Measurements from ENCODE around the gene NKPD1. TPM values are rescaled to one million over a fixed set of nuclear protein-coding genes. Genes with fewer than 3 reads are reported as not detected.
A peak's percentile ranks its signal among the peaks of the same experiment; 100 is the strongest.

Gene NKPD1
- total and polyA plus RNA-seq, 10 of the 15 experiments (the other 5 are each of a cell fraction or from before 2014, with no cell fraction given), result 0.05 to 0.18 (median 0.06) TPM; not detected in 7

- 33% methylated on average over 81 of the region's 91 CpGs for WGBS (ENCODE audit: insufficient coverage, insufficient replicate concordance, low lambda C conversion rate, missing lambda C conversion rate)
- no peaks in the 10 kb centered on the region; the same call in 2 of the 3 replicates for H3K9me3 ChIP-seq (replicated peaks; ENCODE audit: control insufficient read depth, insufficient read depth, low read length)
- H2AFZ ChIP-seq (ENCODE audit: control insufficient read depth, low read depth, low read length), result peak overlapping the region; percentile 20
- intact Hi-C loops (cut with micrococcal nuclease; ENCODE audit: unreplicated experiment) (no loop called here), in situ Hi-C loops (cut with MboI) (no loop called here)
- no peak overlapping the region for H3K9ac ChIP-seq (ENCODE audit: control insufficient read depth, insufficient read depth, low read length)
- ChIA-PET CTCF (interaction anchor here (1.1 kb wide), 1 partner anchor 35 kb away, joined by 3 read pairs; no protein-coding TSS in a partner anchor), RAD21 (ENCODE audit: unreplicated experiment) (interaction anchor here (1.8 kb wide), 1 partner anchor 12 kb away, joined by 9 read pairs; no protein-coding TSS in a partner anchor), SMC1A (ENCODE audit: uncharacterized antibody, unreplicated experiment) (no interaction called here), POLR2A (interaction anchor here (0.5 to 0.6 kb wide), 2 partner anchors 125 to 599 kb away, joined by 3 read pairs; no protein-coding TSS in a partner anchor)
- BruUV-seq (replicated peaks), result no TSS peak
- H3K4me3 ChIP-seq, result peak overlapping the region; percentile 5; the same call in 1 of the 2 replicates
- no peaks in the 10 kb centered on the region for H4K20me1 ChIP-seq (ENCODE audit: control insufficient read depth, insufficient read depth)
- no peaks in the 10 kb centered on the region for H3K79me2 ChIP-seq (ENCODE audit: control insufficient read depth, insufficient read depth, low read length)
- H3K27ac ChIP-seq (ENCODE audit: control insufficient read depth, insufficient read depth), result no peak overlapping the region
- peaks cover 14% of the 10 kb centered on the region for H3K4me1 ChIP-seq (ENCODE audit: control insufficient read depth, insufficient read depth, low read length)
- FAIRE-seq, result no peak
- peak; percentile 35 for ATAC-seq
- DNase-seq (ENCODE audit: low read depth, low spot score), result no peak
- H3K36me3 ChIP-seq (ENCODE audit: control insufficient read depth in 2 of 2, insufficient read depth in 2 of 2, low read length in 1 of 2), result no peaks in the 10 kb centered on the region
- peak overlapping the region; percentile 74 for H3K4me2 ChIP-seq (ENCODE audit: control insufficient read depth, insufficient read depth)
- H3K27me3 ChIP-seq (replicated peaks in 1 of 2; ENCODE audit: control insufficient read depth in 2 of 2, insufficient read depth in 2 of 2, low read length in 1 of 2), result peaks cover 5 to 9% of the 10 kb centered on the region in 2 experiments; a peak in 3 of 4 replicates
- TF ChIP-seq DPF2 (IDR thresholded peaks at IDR 0.05) (peak; percentile 13; the same call in 1 of the 2 replicates), RBBP5 (conservative IDR thresholded peaks at IDR 0.05) (no peak), POLR2AphosphoS5 (IDR thresholded peaks at IDR 0.05; ENCODE audit: low read length) (no peak), TCF7 (IDR thresholded peaks at IDR 0.05; ENCODE audit: borderline replicate concordance) (no peak), ELK1 (IDR thresholded peaks at IDR 0.05; ENCODE audit: low read depth, low read length) (no peak), USF1 (IDR thresholded peaks at IDR 0.05; ENCODE audit: borderline replicate concordance, extremely low read length, insufficient read depth, low read depth, low read length) (peak; percentile 43), TCF3 (IDR thresholded peaks at IDR 0.05; ENCODE audit: borderline replicate concordance, insufficient read depth, low read depth, low read length) (no peak), CEBPZ (IDR thresholded peaks at IDR 0.05; ENCODE audit: low read depth, low read length) (no peak), NKRF (conservative IDR thresholded peaks at IDR 0.05) (no peak), TAF1 (IDR thresholded peaks at IDR 0.05; ENCODE audit: borderline replicate concordance, low read depth, low read length) (no peak), PML (IDR thresholded peaks at IDR 0.05; ENCODE audit: low read length) (no peak), BHLHE40 (IDR thresholded peaks at IDR 0.05; ENCODE audit: borderline replicate concordance in 1 of 2, low read depth in 2 of 2, low read length in 1 of 2) (peak; percentile 53 to 61; a peak in 3 of 4 replicates), IKZF1 (conservative IDR thresholded peaks at IDR 0.05) (0 out of 2 replicates have a peak, but pooled peaks have one; percentile 14), MAX (IDR thresholded peaks at IDR 0.05; ENCODE audit: low read depth, low read length) (peak; percentile 55; the same call in 1 of the 2 replicates), EED (IDR thresholded peaks at IDR 0.05; ENCODE audit: low read depth) (no peak)
Observed at GRCh38 chr19:45152504-45153338, 8.1 kb downstream of the NKPD1 start.
